NCI-H128 (cell line): Measurements from ENCODE around the gene PCSK6.
"Not testable (repeated sequence)": the region's sequence is repeated elsewhere in the genome, so short reads cannot be mapped to it uniquely, and the experiment has no call there.

Experiments used
- DNase-seq: peaks from one replicate; lab custom pipeline; 2025; ENCODE audit not compliant: unreplicated experiment; lab: John Stamatoyannopoulos, UW

Gene PCSK6

DNA sequence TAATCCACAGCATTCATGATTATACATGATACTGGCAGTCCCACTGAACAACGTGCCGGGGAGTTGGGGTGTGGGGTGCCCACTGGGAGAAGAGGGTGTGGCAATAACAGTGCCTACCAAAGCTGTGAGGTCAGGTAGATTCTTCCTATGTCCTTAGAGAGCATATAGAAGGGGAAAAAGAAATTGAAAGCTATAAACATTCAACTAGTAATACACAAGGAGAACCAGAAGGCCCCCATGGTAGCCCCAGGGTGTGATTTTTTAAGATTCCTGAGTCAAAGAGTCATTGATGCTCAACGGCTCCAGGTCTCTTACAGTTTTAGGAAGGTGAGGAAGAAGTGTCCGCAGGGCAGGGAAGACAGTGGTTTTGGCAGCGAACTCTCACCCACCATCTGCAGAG lies 25.8 kb downstream of the PCSK6 start:
- DNase-seq, result not testable (repeated sequence)

DNA sequence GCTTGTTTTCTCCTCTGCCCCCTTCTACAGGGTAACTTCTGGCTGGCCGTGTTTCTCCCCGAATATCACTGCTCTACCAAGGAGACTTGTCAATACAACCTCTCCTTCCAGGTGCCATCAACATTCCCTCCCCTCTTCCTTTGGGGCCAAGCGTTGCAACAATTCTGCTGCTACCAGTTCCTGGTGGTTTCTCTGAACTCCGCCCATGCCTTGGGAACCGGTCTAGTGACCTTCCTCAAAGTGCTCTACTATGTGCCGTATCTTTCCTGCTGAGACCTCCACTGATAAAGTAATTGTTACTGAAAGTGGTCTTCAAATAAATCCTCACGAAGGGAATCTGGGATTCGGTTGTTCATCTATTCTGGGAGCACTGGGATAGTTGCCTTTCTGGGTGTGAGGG lies 26.2 kb downstream of the PCSK6 start:
- DNase-seq, result no peak

DNA sequence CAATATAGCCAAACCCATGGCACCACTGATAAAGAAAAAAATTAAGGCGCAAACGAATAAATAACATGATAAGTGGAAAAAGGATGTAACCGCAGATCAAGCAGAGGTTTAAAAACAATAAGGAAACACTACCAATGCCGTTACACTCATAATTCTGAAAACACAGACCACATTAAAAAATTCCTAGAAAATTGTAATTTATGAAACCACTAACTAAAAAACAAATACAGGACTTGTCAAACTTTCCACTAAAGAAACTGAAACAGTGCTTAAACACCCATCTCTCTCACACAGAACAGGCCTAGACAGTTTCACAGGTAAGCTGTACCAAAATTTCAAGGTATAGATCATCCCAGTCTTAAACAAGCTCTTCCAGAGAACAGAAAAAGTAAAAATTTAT lies 28.4 kb downstream of the PCSK6 start:
- DNase-seq, result no peak

DNA sequence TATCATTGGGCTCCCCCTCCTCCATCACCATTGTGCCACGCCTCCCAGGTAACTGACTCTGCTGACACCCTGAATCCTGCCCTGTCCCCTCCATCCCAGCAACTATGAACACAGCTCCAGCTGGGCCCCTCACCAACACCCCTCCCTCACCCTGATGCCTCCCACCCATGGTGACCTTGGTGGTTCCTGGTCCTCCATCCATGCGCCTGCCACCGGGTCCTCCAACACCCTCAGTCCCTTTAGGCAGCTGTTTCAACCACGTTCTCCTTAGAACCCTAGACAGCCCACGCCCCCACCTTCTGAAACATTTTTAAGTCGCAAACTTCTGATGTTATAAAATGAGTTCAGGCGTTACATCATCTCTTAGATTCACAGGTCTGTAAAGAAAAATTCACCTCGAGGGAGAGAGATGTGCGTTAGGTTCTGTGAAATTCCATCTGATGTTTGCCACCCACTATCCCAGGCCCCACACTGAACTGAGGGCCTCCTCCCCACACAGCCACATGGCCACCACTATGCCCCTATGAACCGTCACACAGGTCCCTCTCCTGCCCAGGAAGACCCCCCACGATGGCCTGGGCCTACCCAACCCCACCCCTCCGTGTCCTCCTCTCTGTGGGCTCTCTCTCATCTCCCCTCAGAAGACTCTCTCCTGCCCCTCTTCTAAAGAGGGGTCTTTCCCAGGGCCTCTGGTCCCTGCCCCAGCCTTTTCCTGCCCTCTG lies 29.8 kb downstream of the PCSK6 start:
- no peak for DNase-seq

DNA sequence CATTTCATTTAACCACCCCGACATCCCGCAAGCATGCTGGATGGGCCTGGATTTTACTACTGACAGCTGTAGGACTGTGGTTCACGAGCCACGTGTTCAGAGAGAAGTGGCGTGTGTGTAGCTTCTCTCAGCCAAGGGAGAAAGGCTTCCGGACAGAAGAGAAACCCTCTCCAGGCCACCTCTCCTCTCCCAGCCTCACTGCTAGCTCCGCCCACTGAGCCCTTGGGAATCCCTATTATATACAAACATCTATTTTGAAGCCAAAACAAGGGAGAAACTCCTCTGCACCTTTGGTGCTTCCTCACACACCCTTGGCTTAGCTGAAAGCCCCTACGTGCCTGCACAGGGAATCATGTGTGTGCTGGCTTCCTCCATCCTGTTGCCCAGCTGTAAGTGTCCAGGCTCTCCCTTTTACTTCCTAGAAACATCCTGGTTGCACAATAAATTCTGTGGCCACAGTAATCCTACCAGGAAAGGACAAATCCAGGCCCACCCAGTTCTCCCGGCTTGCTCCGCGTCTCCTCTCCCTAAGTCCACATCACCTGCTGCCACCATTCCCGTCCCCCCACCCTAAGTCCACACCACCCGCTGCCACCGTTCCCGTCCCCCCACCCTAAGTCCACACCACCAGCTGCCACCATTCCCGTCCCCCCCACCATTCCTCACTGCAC lies 30.5 kb downstream of the PCSK6 start:
- DNase-seq, result no peak

DNA sequence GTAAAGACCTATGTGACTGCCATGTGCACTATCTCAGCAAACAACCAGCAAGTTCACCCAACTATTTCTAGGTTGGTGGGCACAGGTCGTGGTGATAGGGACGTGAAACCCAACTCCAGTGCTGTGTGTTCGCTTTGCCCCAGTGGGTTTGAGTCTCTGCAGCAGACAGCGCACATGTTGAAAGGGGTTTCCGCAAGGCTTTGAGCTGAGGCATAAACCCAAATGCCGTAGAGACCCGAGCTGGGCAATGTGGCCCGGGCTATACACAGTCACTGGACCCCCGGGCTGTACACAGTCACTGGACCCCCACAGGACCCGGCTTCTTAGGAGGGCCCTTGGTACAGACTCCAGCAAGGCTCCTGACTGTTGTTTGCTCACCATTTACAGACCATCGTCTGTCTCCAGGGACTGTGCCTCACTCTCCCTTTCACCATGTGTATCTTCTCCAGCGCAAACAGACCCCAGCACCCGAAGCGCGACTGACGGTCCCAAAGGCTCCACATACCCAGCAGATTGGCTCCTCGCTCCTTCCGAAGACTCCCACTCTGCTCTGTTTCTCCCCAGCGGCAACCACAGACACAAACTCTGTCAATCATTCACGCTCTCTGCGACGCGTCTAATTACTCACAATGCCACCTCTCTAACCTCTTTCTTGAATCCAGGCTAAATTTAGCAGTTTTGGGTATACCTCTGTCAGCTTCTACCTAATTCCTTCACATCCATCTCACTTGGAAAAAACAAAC lies 31.2 kb downstream of the PCSK6 start:
- no peak for DNase-seq

DNA sequence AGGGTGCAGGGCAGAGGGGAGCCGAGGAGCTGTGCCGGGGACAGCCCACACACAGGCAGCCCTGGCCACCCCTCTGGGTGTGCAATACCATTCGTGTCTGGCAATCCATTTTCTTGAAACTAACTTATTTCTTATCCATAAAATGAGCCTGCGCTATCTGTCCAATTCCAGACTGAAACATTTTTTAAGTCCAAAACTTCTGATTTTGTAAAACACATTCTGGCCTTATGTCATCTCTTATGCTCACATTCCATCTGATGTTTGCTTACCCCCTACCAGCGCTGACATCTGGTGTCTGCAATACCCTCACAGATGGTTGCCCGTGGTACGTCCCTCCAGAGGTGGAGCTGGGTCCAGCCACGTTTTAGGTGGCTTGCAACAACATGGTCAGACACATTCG lies 31.8 kb downstream of the PCSK6 start:
- no peak for DNase-seq

DNA sequence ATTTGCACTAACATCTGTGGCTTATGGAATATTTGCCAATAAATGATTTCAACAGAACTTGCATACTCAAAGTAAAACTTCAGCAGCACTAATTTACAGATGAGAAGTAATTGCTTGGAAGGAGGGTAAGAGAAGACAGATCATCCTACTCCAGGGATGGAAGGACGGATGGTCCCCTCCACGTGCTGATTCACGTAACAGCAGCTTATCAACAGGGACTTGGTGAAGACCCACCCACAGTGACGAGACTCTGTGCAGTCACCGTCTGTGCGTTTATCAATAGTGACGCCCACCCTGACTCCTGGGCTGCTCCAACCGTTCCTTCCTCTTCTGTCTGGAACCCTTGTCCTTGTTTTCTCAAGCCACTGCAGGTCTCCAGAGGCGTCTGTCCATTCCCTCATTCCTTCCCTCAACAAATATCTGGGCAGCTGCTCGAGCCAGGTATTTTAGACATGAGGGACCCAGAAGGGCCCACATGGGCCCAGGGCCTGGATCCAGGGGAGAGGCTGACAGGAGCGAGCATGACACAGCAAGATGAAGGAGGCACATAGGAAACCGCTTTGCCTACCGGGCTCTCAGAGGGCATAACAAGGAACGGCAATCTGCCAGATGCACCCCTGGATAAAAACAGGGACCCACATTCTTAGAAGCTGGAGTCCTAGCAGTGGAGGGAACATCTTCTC lies 33.3 kb downstream of the PCSK6 start:
- DNase-seq, result no peak

DNA sequence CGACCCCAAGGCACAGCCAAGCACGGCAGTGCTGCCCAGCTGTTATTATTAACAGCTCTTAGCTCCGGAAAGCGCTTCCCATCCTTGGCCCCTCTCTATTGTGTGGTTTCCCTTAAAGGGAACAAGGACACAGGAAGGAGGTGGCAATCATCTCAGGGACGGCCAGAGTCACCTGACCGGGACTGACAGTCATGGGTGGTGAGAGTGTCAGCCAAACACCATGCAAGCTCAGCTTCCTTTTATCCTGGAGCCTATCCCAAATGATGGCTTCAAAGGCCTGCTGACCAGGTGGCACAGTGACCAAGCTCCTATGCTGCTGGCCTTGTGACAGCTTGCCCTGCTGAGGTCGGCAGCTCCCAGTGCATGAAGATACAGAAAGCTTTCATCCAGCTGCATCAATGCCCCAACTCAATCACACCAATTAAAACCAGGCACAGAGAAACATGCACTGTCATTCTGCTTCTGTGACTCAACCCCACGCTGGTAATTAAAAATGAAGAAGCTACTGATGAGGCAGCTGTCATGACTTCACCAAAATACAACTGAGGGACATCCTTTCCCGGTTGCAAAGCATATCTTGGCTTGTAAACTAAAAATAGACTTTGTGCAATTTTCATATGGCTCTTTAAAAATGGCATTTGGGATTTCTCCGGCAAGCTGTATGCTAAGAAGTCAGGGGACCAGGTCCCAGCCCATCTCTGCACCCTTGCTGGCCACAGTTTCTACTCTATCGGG lies 34.0 kb downstream of the PCSK6 start:
- DNase-seq, result no peak

DNA sequence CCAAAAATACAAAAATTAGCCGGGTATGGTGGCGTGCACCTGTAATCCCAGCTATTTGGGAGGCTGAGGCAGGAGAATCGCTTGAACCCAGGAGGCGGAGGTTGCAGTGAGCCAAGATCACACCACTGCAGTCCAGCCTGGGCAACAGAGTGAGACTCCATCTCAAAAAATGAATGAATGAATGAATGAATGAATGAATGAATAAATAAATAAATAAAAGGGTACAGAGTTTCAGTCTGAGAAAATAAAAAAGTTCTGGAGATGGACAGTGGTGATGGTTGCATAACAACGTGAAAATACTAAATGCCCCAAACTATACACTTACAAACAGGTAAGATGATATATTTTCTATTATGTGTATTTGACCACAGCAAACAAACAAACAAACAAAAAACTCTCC lies 34.7 kb downstream of the PCSK6 start:
- not testable (repeated sequence) for DNase-seq

DNA sequence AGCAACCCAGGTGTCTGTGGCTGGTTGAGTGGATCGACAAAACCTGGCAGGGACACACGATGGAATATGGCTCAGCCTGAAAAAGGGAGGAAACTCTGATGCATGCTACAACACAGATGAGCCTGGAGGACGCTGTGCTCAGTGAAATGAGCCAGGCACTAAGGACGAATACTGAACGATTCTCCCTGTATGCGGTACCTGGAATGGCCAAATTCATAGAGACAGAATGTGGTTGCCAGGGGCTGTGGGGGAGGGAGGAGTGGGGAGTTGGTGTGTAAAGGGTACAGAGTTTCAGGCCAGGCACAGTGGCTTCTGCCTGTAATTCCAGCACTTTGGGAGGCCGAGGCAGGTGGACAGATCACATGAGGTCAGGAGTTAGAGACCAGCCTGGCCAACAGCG lies 35.1 kb downstream of the PCSK6 start:
- no peak for DNase-seq

DNA sequence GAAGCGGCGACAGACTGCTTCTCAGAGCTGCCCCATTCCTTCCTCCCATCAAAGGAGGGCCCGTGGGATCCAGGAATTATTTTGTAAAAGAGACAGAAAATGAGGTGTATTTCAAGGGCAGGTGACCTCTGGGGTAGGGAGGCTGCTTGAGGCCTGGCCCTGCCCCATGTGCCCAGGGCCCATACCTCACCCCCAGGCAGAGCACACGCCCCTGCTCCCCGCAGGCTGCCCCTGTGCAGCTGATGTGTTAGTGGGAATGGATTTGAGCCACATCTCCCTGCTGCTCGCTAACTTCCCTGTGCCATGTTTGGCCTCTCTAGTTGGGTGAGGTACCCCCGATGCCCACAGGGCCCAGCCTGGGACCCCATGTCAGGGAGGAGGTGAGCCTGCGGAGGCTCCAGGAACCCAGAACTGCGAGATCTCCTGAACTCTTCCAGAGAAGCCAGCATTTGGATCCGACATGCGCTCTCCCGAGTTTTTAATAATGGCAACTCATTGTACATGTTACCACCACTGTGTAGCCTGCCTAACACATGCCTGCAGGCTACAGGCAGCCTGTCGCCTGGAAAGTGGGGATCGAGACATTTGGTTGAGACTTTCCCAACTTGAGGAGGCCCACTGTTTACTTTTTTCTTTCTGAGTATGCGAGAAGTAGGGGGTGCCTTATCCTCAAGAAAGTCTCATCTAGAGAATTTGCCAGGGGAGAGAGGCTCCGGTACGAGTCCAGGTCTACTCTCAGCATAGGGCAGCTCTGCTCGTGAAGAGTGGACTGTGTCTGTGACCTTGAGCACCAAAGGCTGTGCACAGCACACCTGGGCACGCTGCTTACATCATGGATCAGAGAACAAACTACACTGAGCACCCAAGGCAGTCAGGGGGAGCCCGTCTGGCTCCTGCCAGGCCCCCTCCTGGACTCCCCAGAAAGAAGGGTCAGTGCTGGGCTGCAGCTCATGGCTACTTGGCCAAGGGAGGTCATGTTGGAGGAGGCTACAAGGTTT lies 36.1 kb downstream of the PCSK6 start:
- DNase-seq, result no peak

DNA sequence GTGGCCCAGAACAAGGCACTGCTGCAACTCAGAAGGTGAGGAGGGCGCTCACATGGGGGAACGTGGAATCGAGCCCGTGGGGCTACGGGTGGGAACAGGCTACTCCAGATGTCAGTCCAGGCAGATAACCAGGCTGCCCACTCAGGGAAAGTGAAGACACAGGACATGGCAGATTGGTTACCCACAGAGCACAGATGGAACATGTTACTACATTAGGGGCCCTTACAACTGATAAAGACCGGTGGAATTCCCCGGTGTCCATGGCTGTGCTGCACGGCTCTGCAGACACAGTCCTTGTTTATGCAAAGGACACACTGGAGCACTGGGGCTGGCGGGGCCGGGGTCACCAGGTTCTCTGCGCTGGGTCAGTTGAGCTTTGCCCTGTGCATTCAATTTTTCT lies 36.9 kb downstream of the PCSK6 start:
- no peak for DNase-seq

DNA sequence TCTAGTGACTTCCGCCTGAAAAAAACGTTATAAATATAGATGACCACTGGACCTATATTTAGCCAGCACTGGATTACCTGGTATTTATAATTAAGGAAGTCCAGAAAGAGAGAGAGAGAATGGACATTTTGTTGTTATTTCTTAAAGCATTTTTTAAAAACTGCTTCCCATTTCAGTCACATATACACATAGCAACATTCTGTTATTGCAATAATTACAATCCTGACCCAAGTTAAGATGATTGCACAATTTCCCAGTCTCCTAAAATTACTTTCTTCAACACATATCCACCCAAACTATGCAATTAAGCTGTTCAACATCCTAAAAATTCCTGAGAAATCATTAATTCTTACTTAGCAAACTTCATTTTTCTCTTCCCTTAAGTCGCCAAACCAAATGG lies 37.7 kb downstream of the PCSK6 start:
- no peak for DNase-seq

DNA sequence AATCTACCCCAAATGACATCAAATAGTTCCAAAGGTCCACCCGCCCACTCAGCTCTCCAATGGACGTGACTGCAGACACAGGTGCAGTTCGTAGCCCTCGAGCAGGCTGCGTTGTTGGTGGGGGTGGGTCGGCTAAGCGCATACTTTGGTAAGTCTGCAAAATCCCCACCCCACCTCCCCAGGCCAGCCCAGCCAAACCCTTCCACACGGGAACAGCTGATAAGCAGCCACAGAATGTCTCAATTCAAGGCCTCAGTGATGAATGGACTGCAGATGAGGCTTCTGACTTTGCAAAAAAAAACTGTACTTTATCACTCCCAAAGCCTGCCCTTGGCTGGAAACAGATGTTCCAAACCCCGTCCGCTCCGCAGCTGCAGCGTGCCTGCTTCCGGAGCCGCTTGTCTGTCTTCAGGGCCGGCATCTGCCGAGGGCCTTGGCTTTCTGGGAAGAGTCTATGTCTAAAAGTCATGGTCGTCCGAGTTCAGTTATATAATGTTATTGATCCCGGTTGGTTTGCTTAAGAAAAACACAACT lies 38.2 kb downstream of the PCSK6 start:
- DNase-seq, result no peak

DNA sequence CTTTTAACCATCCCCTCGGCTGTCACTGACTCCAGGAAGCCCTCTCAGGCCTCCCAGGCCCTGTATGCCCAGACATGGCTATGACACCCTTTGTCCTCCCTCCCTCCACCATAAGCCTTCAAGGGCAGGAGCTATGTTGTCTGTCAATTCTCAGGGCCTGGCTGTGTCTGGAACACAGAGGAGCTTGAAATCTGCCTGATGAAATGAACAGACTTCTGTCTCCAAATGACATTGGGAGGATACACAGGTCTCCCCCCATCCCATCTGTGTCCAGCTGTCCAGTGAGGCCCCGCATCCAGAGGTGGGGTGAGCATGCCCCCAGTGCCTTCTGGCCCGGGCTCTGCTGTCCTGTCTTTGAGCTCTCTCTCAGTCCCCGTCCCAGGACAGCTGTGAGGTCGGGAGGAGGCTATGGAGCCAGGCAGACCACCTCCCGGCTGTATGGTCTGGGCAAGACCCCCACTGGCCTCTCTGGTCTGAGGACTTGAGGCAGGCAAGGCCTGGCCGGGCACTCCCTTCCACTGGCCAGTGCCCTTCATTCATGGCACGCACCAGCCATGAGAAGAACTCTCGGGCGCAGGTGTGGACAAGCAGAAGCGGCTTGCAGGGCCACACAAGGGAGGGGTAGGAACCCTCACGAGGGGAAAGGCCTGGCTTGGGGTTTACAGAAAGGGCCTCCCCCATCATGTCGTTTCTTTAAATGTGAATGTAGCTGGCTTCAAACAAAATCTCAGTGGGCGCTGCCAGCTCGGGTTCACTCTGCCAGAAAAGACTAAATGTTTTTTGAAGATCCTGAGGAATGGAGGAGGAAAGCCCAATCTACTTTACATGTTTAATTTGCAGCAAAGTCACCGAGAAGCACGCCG lies 38.9 kb downstream of the PCSK6 start:
- DNase-seq, result no peak

DNA sequence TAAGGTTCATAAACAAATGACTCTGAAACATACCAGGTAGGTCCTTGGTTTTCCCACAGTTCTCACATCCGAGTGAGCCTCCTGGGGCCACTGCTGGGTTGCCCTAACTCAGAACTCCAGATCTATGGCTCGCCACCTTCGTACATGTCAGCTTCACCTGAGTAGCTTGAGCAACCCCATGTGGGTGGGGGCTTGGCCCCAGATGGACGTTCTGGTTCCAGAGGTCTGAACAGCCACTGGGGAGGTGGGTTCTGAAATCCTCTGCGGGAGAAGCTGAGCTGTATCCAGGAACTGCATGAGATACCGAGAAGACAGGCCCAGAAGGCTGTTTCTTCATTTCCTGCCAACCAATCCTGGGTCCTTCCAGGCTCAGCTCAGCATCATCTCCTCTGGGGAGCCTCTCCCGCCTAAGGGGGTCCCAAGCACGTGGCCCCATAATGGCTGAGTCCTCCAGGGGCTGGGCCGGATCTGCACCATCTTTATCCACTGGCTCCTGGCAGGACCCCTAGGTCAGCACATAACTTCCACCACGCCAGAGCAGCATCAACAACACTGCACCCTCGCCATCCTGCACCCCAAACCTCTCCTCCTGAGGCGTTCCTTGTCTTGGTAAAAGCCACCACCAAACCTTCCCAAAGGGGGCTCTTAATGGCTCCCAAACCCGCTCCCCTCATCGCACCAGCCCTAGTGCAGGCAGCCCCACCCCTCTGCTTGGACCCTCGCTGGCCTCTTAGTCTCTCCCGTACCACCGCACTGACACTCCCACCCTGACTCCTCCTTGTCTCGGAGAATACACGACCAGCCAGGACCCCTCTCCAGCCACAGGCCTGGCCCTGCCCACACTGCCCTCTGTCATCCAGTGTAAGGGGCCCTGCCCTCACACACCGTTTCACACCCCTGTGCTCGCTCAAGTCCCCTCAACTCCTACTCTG lies 39.8 kb downstream of the PCSK6 start:
- no peak for DNase-seq
